A172 (cell line): ENCODE measurements around the gene MUC15. TPM values are rescaled to one million over a fixed set of nuclear protein-coding genes. Genes with fewer than 3 reads are reported as not detected.

Experiments used
- total RNA-seq: library from RNA; depleted of rRNA; stranded (reverse); fragments of >200 nt; shearing (Covaris generic); gene quantifications from 2 replicates; pipeline ENCODE4 v1.2.3, GENCODE V29; 2014; rRNA removed

MUC15 gene
- total RNA-seq, 1 experiment from 2014 or later: 7.1 TPM

Other genes starting within 250 kb of the MUC15 start
- 1.5 and 1.7 TPM in 2 replicates for gene ANO3, start 240.1 kb downstream of the MUC15 start, total RNA-seq
- gene SLC5A12, start 149.8 kb upstream of the MUC15 start, total RNA-seq: 1.1 and 1.9 TPM in 2 replicates